Measurements from ENCODE around the gene USP26. TPM values are rescaled to one million over a fixed set of nuclear protein-coding genes. Genes with fewer than 3 reads are reported as not detected.

The USP26 gene
- not detected for polyA plus RNA-seq (2013, experiment 1 of 2)
- polyA plus RNA-seq (2013, experiment 2 of 2), result not detected

- no peaks in the 10 kb centered on the region for H3K36me3 ChIP-seq (ENCODE audit: control insufficient read depth in 1 of 2, insufficient read depth in 2 of 2, low read depth in 1 of 2, low read length in 2 of 2)
Measured at GRCh38 chrX:133097031-133097430, at the start of gene USP26. Gene USP26 (minus strand): TSS chrX:133097109. CDS start chrX:133028220, 68,889 bp downstream.

GRCh38 chrX:133134282-133134681, 37.4 kb upstream of the USP26 start:
- no peak overlapping the region for H3K9ac ChIP-seq (ENCODE audit: low read length)
- H2AFZ ChIP-seq (ENCODE audit: low read depth, low read length), result no peak overlapping the region
- H2BK15ac ChIP-seq (ENCODE audit: low read depth, poor library complexity, severe bottlenecking), result no peak overlapping the region
- H3K9me3 ChIP-seq (ENCODE audit: control insufficient read depth, low read length), result no peaks in the 10 kb centered on the region
- no peak overlapping the region for H3K4me3 ChIP-seq (ENCODE audit: insufficient read depth in 1 of 2, low read depth in 1 of 2, low read length in 2 of 2)
- H2BK5ac ChIP-seq (ENCODE audit: low read depth, low read length, poor library complexity, severe bottlenecking), result no peak overlapping the region
- 55% methylated on average over 3 of the region's 4 CpGs for WGBS
- H3K79me1 ChIP-seq (replicated peaks; ENCODE audit: low read length, poor library complexity, severe bottlenecking), result no peaks in the 10 kb centered on the region
- H2BK12ac ChIP-seq (ENCODE audit: low read length in 2 of 2), result no peak overlapping the region
- peaks cover 0 to 21% of the 10 kb centered on the region in 2 experiments for H3K27me3 ChIP-seq (ENCODE audit: control insufficient read depth in 1 of 2, insufficient read depth in 1 of 2, low read length in 2 of 2)
- no peak overlapping the region for H3K27ac ChIP-seq (ENCODE audit: low read length, poor library complexity, severe bottlenecking)
- H3K36me3 ChIP-seq (ENCODE audit: control insufficient read depth in 1 of 2, insufficient read depth in 2 of 2, low read depth in 1 of 2, low read length in 2 of 2), result no peaks in the 10 kb centered on the region
- H3K14ac ChIP-seq (ENCODE audit: low read length in 2 of 2), result no peak overlapping the region
- no peak overlapping the region for H2AK5ac ChIP-seq (ENCODE audit: low read length, severe bottlenecking)
- H4K91ac ChIP-seq (ENCODE audit: low read length), result no peak overlapping the region
- H2BK120ac ChIP-seq (ENCODE audit: low read depth, low read length), result no peak overlapping the region
- no peak overlapping the region for H3K4ac ChIP-seq (ENCODE audit: low read depth in 1 of 2, low read length in 2 of 2)
- no peak for DNase-seq
- H3K4me1 ChIP-seq (ENCODE audit: control insufficient read depth, insufficient read depth, low read depth, low read length), result no peaks in the 10 kb centered on the region
- no peak overlapping the region for H3K23ac ChIP-seq (ENCODE audit: low read length in 2 of 2)
- no peak overlapping the region for H4K8ac ChIP-seq (ENCODE audit: low read length)
- no peak overlapping the region for H3K4me2 ChIP-seq (ENCODE audit: low read length, poor library complexity, severe bottlenecking)
- H3K18ac ChIP-seq (ENCODE audit: low read depth in 1 of 2, low read length in 2 of 2), result no peak overlapping the region

More at GRCh38 chrX:133097031-133097430, at the start of gene USP26:
- Histone ChIP-seq H3K4me2 (ENCODE audit: low read length, poor library complexity, severe bottlenecking) (no peak within 1 kb of the TSS), H2AFZ (ENCODE audit: low read depth, low read length) (no peak within 1 kb of the TSS), H3K14ac (ENCODE audit: low read length in 2 of 2) (no peak within 1 kb of the TSS), H3K4me3 (ENCODE audit: insufficient read depth in 1 of 2, low read depth in 1 of 2, low read length in 2 of 2) (no peak within 1 kb of the TSS), H3K79me1 (replicated peaks; ENCODE audit: low read length, poor library complexity, severe bottlenecking) (no peaks in the 10 kb centered on the region), H2BK120ac (ENCODE audit: low read depth, low read length) (no peak within 1 kb of the TSS), H4K8ac (ENCODE audit: low read length) (no peak within 1 kb of the TSS), H3K4me1 (ENCODE audit: control insufficient read depth, insufficient read depth, low read depth, low read length) (no peaks in the 10 kb centered on the region), H3K27ac (ENCODE audit: low read length, poor library complexity, severe bottlenecking) (no peak within 1 kb of the TSS), H3K18ac (ENCODE audit: low read depth in 1 of 2, low read length in 2 of 2) (no peak within 1 kb of the TSS), H3K9me3 (ENCODE audit: control insufficient read depth, low read length) (no peaks in the 10 kb centered on the region), H3K9ac (ENCODE audit: low read length) (no peak within 1 kb of the TSS), H2AK5ac (ENCODE audit: low read length, severe bottlenecking) (no peak within 1 kb of the TSS), H3K4ac (ENCODE audit: low read depth in 1 of 2, low read length in 2 of 2) (no peak within 1 kb of the TSS), H4K91ac (ENCODE audit: low read length) (no peak within 1 kb of the TSS), H3K23ac (ENCODE audit: low read length in 2 of 2) (no peak within 1 kb of the TSS), H2BK15ac (ENCODE audit: low read depth, poor library complexity, severe bottlenecking) (no peak within 1 kb of the TSS), H2BK5ac (ENCODE audit: low read depth, low read length, poor library complexity, severe bottlenecking) (no peak within 1 kb of the TSS), H3K27me3 (ENCODE audit: control insufficient read depth in 1 of 2, insufficient read depth in 1 of 2, low read length in 2 of 2) (peaks cover 0 to 3% of the 10 kb centered on the region in 2 experiments), H2BK12ac (ENCODE audit: low read length in 2 of 2) (no peak within 1 kb of the TSS)
- WGBS, result 98% methylated on average over 14 of the region's 16 CpGs
- DNase-seq, result no peak

GRCh38 chrX:133120406-133120805, 23.5 kb upstream of the USP26 start:
- Histone ChIP-seq H3K9me3 (ENCODE audit: control insufficient read depth, low read length) (no peaks in the 10 kb centered on the region), H3K4me3 (ENCODE audit: insufficient read depth in 1 of 2, low read depth in 1 of 2, low read length in 2 of 2) (no peak overlapping the region), H3K27ac (ENCODE audit: low read length, poor library complexity, severe bottlenecking) (no peak overlapping the region), H3K18ac (ENCODE audit: low read depth in 1 of 2, low read length in 2 of 2) (no peak overlapping the region), H2AK5ac (ENCODE audit: low read length, severe bottlenecking) (no peak overlapping the region), H3K36me3 (ENCODE audit: control insufficient read depth in 1 of 2, insufficient read depth in 2 of 2, low read depth in 1 of 2, low read length in 2 of 2) (no peaks in the 10 kb centered on the region), H2BK5ac (ENCODE audit: low read depth, low read length, poor library complexity, severe bottlenecking) (no peak overlapping the region), H3K23ac (ENCODE audit: low read length in 2 of 2) (no peak overlapping the region), H3K14ac (ENCODE audit: low read length in 2 of 2) (no peak overlapping the region), H2BK15ac (ENCODE audit: low read depth, poor library complexity, severe bottlenecking) (no peak overlapping the region), H2BK12ac (ENCODE audit: low read length in 2 of 2) (no peak overlapping the region), H3K27me3 (ENCODE audit: control insufficient read depth in 1 of 2, insufficient read depth in 1 of 2, low read length in 2 of 2) (peaks cover 0 to 27% of the 10 kb centered on the region in 2 experiments), H3K4me2 (ENCODE audit: low read length, poor library complexity, severe bottlenecking) (no peak overlapping the region), H2BK120ac (ENCODE audit: low read depth, low read length) (no peak overlapping the region), H3K9ac (ENCODE audit: low read length) (no peak overlapping the region), H4K91ac (ENCODE audit: low read length) (no peak overlapping the region), H2AFZ (ENCODE audit: low read depth, low read length) (no peak overlapping the region), H4K8ac (ENCODE audit: low read length) (no peak overlapping the region), H3K4me1 (ENCODE audit: control insufficient read depth, insufficient read depth, low read depth, low read length) (no peaks in the 10 kb centered on the region), H3K4ac (ENCODE audit: low read depth in 1 of 2, low read length in 2 of 2) (no peak overlapping the region), H3K79me1 (replicated peaks; ENCODE audit: low read length, poor library complexity, severe bottlenecking) (no peaks in the 10 kb centered on the region)
- WGBS, result 100% methylated on average over 2 of the region's 5 CpGs
- DNase-seq, result no peak

GRCh38 chrX:133094098-133094731, 2.7 kb downstream of the USP26 start:
- Histone ChIP-seq H3K36me3 (ENCODE audit: control insufficient read depth in 1 of 2, insufficient read depth in 2 of 2, low read depth in 1 of 2, low read length in 2 of 2) (no peaks in the 10 kb centered on the region), H3K23ac (ENCODE audit: low read length in 2 of 2) (no peak overlapping the region), H3K4ac (ENCODE audit: low read depth in 1 of 2, low read length in 2 of 2) (no peak overlapping the region), H3K27me3 (ENCODE audit: control insufficient read depth in 1 of 2, insufficient read depth in 1 of 2, low read length in 2 of 2) (peaks cover 0 to 13% of the 10 kb centered on the region in 2 experiments), H3K4me2 (ENCODE audit: low read length, poor library complexity, severe bottlenecking) (no peak overlapping the region), H3K4me3 (ENCODE audit: insufficient read depth in 1 of 2, low read depth in 1 of 2, low read length in 2 of 2) (no peak overlapping the region), H4K91ac (ENCODE audit: low read length) (no peak overlapping the region), H3K9ac (ENCODE audit: low read length) (no peak overlapping the region), H2BK15ac (ENCODE audit: low read depth, poor library complexity, severe bottlenecking) (no peak overlapping the region), H2BK120ac (ENCODE audit: low read depth, low read length) (no peak overlapping the region), H4K8ac (ENCODE audit: low read length) (no peak overlapping the region), H2BK5ac (ENCODE audit: low read depth, low read length, poor library complexity, severe bottlenecking) (no peak overlapping the region), H3K18ac (ENCODE audit: low read depth in 1 of 2, low read length in 2 of 2) (no peak overlapping the region), H3K79me1 (replicated peaks; ENCODE audit: low read length, poor library complexity, severe bottlenecking) (no peaks in the 10 kb centered on the region), H2BK12ac (ENCODE audit: low read length in 2 of 2) (no peak overlapping the region), H3K27ac (ENCODE audit: low read length, poor library complexity, severe bottlenecking) (no peak overlapping the region), H2AK5ac (ENCODE audit: low read length, severe bottlenecking) (no peak overlapping the region), H3K14ac (ENCODE audit: low read length in 2 of 2) (no peak overlapping the region), H3K9me3 (ENCODE audit: control insufficient read depth, low read length) (no peaks in the 10 kb centered on the region), H3K4me1 (ENCODE audit: control insufficient read depth, insufficient read depth, low read depth, low read length) (no peaks in the 10 kb centered on the region), H2AFZ (ENCODE audit: low read depth, low read length) (no peak overlapping the region)
- DNase-seq, result no peak
- WGBS, result 81% methylated on average over 4 of the region's 8 CpGs

Measured in mesenchymal stem cell (in vitro differentiated cells and primary cell).